ENCODE measurements around the gene HMGCS2. TPM values are rescaled to one million over a fixed set of nuclear protein-coding genes. Genes with fewer than 3 reads are reported as not detected.
A peak's percentile ranks its signal among the peaks of the same experiment; 100 is the strongest.
"Not testable (repeated sequence)": the region's sequence is repeated elsewhere in the genome, so short reads cannot be mapped to it uniquely, and the experiment has no call there.

The HMGCS2 gene
- total RNA-seq, 2 donors from 2014 or later: not detected

DNA sequence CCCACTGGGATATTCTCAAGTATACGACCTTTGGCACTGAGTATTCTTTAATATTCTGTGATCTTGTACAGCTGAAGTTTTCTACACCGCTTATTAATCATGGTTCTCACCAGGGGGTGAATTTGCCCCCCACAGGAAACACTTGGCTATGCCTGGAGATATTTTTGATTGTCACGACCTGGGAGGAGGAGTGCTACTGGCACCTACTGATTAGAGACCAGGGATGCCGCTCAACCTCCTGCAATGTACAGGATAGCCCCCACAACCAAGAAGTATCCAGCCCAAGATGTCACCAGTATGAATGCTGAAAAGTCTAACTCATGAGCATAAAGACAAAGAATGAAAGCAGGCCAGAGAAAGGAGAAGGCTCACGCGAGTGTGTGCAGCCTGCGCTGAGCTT, 28.9 kb upstream of the HMGCS2 start:
- H3K36me3 Mint-ChIP-seq (ENCODE audit: low read depth): no peaks in the 10 kb centered on the region
- H3K27ac Mint-ChIP-seq: no peak overlapping the region
- ATAC-seq (replicated peaks): no peak
- peaks cover 4% of the 10 kb centered on the region for H3K27me3 Mint-ChIP-seq
- H3K9me3 Mint-ChIP-seq: no peaks in the 10 kb centered on the region
- no peaks in the 10 kb centered on the region for H3K4me1 Mint-ChIP-seq
- H3K4me3 Mint-ChIP-seq: no peak overlapping the region

DNA sequence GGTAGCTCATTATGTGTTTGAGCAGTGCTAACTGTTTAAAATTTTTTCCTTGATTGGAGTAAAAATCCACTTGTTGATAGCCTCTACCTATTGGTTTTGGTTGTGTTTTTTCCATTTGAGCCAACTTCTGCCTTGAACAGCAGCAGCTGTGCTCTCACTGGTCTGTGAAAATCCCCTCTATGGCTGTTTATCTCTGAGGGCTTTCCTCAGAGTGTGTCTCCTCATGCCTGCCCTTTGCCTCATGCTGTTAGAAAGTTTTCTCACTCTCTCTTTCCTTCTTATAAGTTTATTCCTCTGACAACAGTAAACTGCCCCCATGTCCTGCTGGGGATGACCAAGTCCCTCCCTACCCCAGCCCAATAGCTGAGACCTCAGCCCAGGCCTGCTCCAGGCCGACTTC, 28.5 kb upstream of the HMGCS2 start:
- Mint-ChIP-seq H3K4me3 (no peak overlapping the region), H3K27me3 (peaks cover 4% of the 10 kb centered on the region), H3K4me1 (no peaks in the 10 kb centered on the region), H3K9me3 (no peaks in the 10 kb centered on the region), H3K36me3 (ENCODE audit: low read depth) (no peaks in the 10 kb centered on the region), H3K27ac (no peak overlapping the region)
- ATAC-seq (replicated peaks): no peak

DNA sequence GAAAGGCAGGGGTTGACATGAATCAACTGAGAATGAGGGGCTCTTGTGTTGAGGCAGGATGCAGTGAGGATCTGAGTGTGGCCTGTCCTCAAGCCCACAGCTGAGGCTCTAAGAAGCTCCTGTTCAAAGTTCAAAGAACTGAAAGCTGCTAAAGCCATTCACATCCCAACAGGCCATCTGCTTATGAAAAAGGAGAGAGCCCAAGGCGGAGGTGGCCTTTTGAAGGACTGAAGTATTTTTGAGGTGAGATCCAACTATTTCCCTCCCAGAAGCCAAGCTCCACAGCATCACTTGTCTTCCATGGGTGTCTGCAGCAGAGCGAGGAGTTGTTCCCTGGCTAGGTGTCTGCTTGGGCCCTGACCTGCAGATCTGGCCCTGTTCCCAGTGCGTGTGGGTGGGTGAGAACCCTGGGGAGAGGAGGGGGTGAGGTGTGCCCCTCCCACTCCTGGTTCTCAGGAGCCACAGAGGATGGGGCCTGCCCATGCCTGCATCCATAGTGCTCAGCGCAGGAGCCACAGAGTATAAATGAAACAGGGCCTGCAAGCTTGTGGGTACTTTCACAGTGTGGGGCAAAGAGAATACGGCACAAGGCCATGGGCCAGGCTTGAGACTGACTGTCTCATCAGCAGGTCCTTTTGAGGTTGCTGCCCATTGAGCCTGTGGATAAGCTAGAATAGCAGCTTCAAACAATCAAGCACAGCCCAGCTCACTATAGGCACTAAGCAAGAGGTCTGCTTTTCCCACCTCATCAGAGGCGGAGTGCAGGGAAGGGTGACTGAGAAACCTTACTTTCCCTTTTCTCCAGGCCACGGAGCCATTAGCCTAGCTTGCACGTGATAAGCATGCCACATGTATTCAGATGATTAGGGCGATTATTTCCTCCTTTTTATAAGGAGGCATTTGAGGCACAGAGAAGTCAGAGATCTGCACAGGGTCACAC, 26.8 kb upstream of the HMGCS2 start:
- Mint-ChIP-seq H3K4me1 (no peaks in the 10 kb centered on the region), H3K36me3 (ENCODE audit: low read depth) (no peaks in the 10 kb centered on the region), H3K27me3 (peaks cover 18% of the 10 kb centered on the region), H3K4me3 (no peak overlapping the region), H3K9me3 (no peaks in the 10 kb centered on the region), H3K27ac (no peak overlapping the region)
- no peak for ATAC-seq (replicated peaks)

DNA sequence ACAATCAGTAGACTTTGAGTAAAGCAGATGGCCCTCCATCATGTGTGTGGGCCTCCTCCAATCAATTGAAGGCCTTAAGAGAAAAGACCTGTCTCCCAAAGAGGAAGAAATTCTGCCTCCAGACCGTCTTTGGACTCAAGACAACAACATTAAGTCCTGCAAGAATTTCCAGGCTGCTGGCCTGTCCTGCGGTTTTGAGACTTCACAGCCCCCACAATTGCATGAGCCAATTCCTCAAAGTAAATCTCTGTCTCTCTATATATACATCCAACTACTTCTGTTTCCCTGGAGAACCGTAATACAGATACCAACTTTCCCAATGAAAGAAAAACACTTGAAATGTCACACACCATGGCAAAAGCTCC, 26.2 kb upstream of the HMGCS2 start:
- H3K27ac Mint-ChIP-seq: no peak overlapping the region
- H3K27me3 Mint-ChIP-seq: peaks cover 22% of the 10 kb centered on the region
- no peak overlapping the region for H3K4me3 Mint-ChIP-seq

GRCh38 chr1:119794230-119794875, 25.6 kb upstream of the HMGCS2 start:
- no peak overlapping the region for H3K4me3 Mint-ChIP-seq

More for the DNA sequence above, 26.2 kb upstream of the HMGCS2 start:
- Mint-ChIP-seq H3K9me3 (no peaks in the 10 kb centered on the region), H3K36me3 (ENCODE audit: low read depth) (no peaks in the 10 kb centered on the region), H3K4me1 (no peaks in the 10 kb centered on the region)
- no peak for ATAC-seq (replicated peaks)

DNA sequence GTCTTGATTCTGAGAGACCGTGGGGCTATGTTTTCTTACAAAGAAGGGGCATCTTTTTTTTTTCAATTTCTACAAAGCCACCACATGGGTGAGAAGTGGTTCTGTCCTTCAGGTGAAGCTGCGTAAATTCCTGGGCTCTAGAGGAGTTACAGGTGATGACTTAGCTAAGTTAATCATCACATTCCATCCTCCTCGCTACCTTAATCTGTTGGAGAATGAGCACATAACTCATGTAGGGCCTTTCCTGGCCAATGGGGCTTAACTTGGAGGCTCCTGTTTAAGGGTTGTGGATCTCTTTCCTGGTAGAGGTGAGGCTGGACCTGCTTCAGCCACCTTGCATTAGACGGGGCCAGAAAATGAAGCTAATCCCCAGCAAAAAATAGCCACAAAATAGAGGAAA, 22.7 kb upstream of the HMGCS2 start:
- Mint-ChIP-seq H3K4me1 (no peaks in the 10 kb centered on the region), H3K27ac (no peak overlapping the region), H3K36me3 (ENCODE audit: low read depth) (no peaks in the 10 kb centered on the region), H3K9me3 (no peaks in the 10 kb centered on the region), H3K27me3 (peaks cover 22% of the 10 kb centered on the region), H3K4me3 (no peak overlapping the region)
- ATAC-seq (replicated peaks): no peak

More at GRCh38 chr1:119794230-119794875, 25.6 kb upstream of the HMGCS2 start:
- Mint-ChIP-seq H3K9me3 (no peaks in the 10 kb centered on the region), H3K27me3 (peaks cover 22% of the 10 kb centered on the region), H3K36me3 (ENCODE audit: low read depth) (no peaks in the 10 kb centered on the region), H3K27ac (no peak overlapping the region), H3K4me1 (no peaks in the 10 kb centered on the region)
- no peak for ATAC-seq (replicated peaks)

GRCh38 chr1:119790451-119791198, 21.9 kb upstream of the HMGCS2 start:
- Mint-ChIP-seq H3K27me3 (peaks cover 22% of the 10 kb centered on the region), H3K4me1 (no peaks in the 10 kb centered on the region), H3K4me3 (no peak overlapping the region), H3K9me3 (no peaks in the 10 kb centered on the region), H3K36me3 (ENCODE audit: low read depth) (no peaks in the 10 kb centered on the region), H3K27ac (no peak overlapping the region)
- ATAC-seq (replicated peaks): no peak

DNA sequence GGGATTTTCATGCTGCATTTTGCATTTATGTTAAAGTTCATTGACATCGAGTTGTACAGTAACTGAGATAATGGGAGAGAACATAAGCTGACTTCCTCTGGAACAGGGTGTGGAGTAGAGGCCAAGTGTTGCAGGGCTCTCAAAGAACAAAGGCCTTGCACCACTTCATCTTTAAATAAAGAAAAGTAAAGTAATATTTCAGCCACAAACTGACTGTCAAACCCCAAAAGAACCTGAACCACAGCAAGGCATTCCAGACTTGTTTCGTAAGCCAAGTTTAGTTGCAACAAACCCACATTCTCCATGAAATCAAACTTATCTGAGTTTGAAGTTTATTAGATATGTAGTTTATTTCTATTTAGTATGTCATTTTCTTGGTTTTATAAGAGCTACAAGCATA, 19.1 kb upstream of the HMGCS2 start:
- ATAC-seq (replicated peaks): no peak
- Mint-ChIP-seq H3K4me1 (no peaks in the 10 kb centered on the region), H3K4me3 (no peak overlapping the region), H3K27ac (no peak overlapping the region), H3K9me3 (no peaks in the 10 kb centered on the region), H3K36me3 (ENCODE audit: low read depth) (no peaks in the 10 kb centered on the region), H3K27me3 (peaks cover 22% of the 10 kb centered on the region)

- not testable (repeated sequence) for H3K4me1 Mint-ChIP-seq; H3K27ac Mint-ChIP-seq; H3K4me3 Mint-ChIP-seq; ATAC-seq (replicated peaks); H3K9me3 Mint-ChIP-seq; H3K36me3 Mint-ChIP-seq (ENCODE audit: low read depth)
- peaks cover 17% of the 10 kb centered on the region for H3K27me3 Mint-ChIP-seq
Observed at GRCh38 chr1:119786473-119787050, 17.9 kb upstream of the HMGCS2 start.

DNA sequence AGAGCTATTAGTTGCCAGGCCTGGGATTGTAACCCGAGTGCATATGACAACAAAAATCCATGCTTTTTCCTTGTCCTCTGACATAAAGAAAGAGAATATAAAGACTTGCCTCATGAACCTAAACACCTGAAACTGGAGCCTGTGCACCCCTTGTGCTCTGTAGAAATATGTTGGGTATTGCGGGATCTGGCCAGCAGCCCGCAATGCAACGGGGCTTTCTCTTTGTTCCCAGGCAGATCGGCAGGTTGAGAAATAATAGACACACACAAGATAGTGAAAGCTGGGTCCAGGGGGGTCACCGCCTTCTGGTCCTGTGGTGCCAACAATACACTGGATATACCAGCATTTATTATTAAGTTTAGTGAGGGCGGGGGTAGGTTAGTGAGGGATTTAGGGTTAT, 17.3 kb upstream of the HMGCS2 start:
- H3K27me3 Mint-ChIP-seq: peaks cover 13% of the 10 kb centered on the region
- H3K4me3 Mint-ChIP-seq; H3K4me1 Mint-ChIP-seq; H3K36me3 Mint-ChIP-seq (ENCODE audit: low read depth); H3K9me3 Mint-ChIP-seq; H3K27ac Mint-ChIP-seq; ATAC-seq (replicated peaks): not testable (repeated sequence)

DNA sequence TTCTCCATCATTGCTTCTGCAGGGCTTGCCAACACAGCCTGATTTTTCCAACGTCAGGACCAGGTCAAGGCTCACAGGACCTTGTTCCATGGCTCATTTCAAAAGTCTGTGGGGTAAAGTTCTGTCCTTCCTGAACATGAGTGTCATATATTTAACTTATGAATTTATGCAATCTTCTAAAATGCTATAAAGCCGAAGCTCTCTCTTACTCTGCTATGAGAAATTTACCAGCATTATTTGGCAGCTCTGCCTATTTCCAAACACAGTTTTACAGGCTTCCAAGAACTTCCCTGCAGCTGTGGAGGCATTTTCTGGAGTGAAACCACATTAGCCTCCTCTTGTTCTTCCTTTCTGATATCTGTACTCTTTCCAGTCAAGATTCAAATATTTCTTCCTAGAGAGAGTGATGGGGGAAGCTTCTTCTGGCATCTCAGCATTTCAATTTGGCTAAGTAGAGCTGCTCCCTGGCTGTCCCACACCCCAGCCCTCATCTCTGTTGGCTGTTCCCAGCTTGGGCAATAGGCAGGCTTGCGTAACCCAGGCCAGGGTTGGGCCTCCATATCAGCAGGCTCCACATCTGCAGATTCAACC, 15.6 kb upstream of the HMGCS2 start:
- Mint-ChIP-seq H3K4me1 (no peaks in the 10 kb centered on the region), H3K9me3 (no peaks in the 10 kb centered on the region), H3K27me3 (peaks cover 7% of the 10 kb centered on the region), H3K27ac (no peak overlapping the region), H3K36me3 (ENCODE audit: low read depth) (no peaks in the 10 kb centered on the region), H3K4me3 (no peak overlapping the region)
- no peak for ATAC-seq (replicated peaks)

DNA sequence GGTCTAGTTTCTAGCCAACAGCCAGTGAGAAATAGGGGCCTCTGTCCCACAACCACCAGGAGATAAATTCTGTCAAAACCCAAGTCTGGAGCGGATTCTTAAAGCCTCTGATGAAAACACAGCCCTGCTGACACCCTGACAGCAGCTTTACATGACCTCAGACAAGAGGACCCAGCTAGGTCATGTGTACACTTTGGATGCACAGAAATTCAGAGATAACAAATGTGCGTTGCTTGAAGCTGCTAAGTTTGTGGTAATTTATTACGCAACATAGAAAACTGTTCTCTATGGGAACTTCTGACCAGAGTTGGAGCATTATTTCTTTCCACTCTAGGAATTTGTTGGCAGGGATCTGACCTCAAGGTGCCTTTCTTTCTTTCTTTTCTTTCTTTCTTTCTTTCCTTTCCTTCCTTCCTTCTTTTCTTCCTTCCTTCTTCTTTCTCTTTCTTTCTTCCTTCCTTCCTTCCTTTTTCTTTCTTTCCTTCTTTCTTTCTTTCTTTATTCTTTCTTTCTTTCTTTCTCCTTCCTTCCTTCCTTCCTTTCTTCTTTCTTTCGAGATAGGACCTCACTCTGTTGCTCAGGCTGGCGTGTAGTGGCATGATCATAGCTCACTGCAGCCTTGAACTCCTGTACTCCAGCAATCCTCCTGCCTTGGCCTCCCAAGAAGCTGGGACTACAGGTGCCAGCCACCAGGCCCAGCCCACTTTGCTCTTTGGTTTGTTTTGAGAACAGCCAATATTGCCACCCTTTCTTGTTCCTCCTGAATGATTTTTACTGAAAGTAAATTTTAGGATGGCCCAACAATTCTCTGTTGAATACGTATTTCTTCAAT, 14.9 kb upstream of the HMGCS2 start:
- no peaks in the 10 kb centered on the region for H3K4me1 Mint-ChIP-seq

DNA sequence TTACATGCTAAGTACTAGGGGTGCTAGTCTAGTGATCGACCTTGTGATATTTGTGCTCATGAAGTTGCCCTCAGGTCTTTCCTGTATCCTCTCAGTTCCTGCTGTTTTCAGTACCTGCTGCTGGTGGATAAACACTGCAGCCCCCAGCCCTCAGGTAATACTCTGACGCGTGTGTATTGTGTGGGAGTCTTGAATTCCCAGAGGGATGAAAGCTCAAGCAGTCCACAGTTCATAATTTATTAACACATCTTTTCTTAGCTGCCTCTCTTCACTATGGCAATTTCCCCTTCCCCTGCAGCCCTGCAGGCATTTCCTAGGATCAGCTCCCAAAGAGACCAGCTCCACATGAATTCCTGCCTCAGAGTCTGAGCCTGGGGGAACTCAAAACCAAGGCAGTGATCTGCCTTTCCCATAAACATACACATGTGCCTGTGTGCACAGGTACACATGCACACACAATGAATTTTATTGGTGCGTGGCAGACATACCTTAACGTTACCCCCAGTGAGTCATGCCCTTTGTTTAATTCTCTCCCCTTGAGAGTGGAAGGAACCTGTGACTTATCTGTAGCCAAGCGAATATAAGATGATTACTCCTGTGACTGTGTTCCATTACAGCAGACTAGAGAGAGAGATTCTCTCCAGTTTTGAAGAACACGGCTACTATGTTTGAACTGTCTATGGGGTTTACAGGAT, 14.1 kb upstream of the HMGCS2 start:
- Mint-ChIP-seq H3K27ac (no peak overlapping the region), H3K9me3 (no peaks in the 10 kb centered on the region), H3K36me3 (ENCODE audit: low read depth) (no peaks in the 10 kb centered on the region), H3K4me1 (no peaks in the 10 kb centered on the region), H3K27me3 (peaks cover 7% of the 10 kb centered on the region), H3K4me3 (no peak overlapping the region)
- peak; percentile 35 for ATAC-seq (replicated peaks)

More for the DNA sequence above, 14.9 kb upstream of the HMGCS2 start:
- Mint-ChIP-seq H3K27ac (no peak overlapping the region), H3K9me3 (no peaks in the 10 kb centered on the region), H3K36me3 (ENCODE audit: low read depth) (no peaks in the 10 kb centered on the region), H3K4me3 (no peak overlapping the region), H3K27me3 (peaks cover 7% of the 10 kb centered on the region)
- ATAC-seq (replicated peaks): no peak
